Renal pelvis (tissue), 4 donors: ENCODE results near the gene HECTD4. TPM values are rescaled to one million over a fixed set of nuclear protein-coding genes. Genes with fewer than 3 reads are reported as not detected.
A peak's percentile ranks its signal among the peaks of the same experiment; 100 is the strongest.
"Not testable (repeated sequence)": the region's sequence is repeated elsewhere in the genome, so short reads cannot be mapped to it uniquely, and the experiment has no call there.

ENCODE experiments used
- DNase-seq: peaks from one replicate; pipeline ENCODE4 v3.0.0-alpha.2; 2013
- polyA plus RNA-seq, 3 donors: library from polyadenylated mRNA; unstranded; fragments of 120-200 nt; gene quantifications; one replicate each; pipeline ENCODE4 v1.2.1, GENCODE V29; 2013; ENCODE audit not compliant: insufficient read length in 3 of 3

HECTD4 gene
- polyA plus RNA-seq, 3 donors = 39.4 to 66.7 (median 63.8) TPM

GRCh38 chr12:112408621-112409020, 26.4 kb upstream of the HECTD4 start:
- no peak for DNase-seq

GRCh38 chr12:112407683-112408082, 25.5 kb upstream of the HECTD4 start:
- not testable (repeated sequence) for DNase-seq

- no peak for DNase-seq
Observed at GRCh38 chr12:112406519-112407488, 24.6 kb upstream of the HECTD4 start.

- DNase-seq = no peak
Observed at GRCh38 chr12:112401903-112402498, 19.8 kb upstream of the HECTD4 start.

GRCh38 chr12:112401054-112401453, 18.8 kb upstream of the HECTD4 start:
- no peak for DNase-seq

GRCh38 chr12:112393328-112393727, 11.1 kb upstream of the HECTD4 start:
- DNase-seq = no peak

- not testable (repeated sequence) for DNase-seq
Observed at GRCh38 chr12:112389922-112390654, 7.9 kb upstream of the HECTD4 start.

- no peak for DNase-seq
Observed at GRCh38 chr12:112389228-112389627, 7.0 kb upstream of the HECTD4 start.

- DNase-seq = no peak
Observed at GRCh38 chr12:112386726-112387125, 4.5 kb upstream of the HECTD4 start.

- DNase-seq = no peak
Observed at GRCh38 chr12:112382866-112383265, 635 bp upstream of the HECTD4 start.

- peak; percentile 23 for DNase-seq
Observed at GRCh38 chr12:112381406-112381882, 787 bp downstream of the HECTD4 start.

GRCh38 chr12:112380663-112381405, 1.4 kb downstream of the HECTD4 start:
- DNase-seq = no peak

GRCh38 chr12:112375105-112375504, 7.1 kb downstream of the HECTD4 start:
- no peak for DNase-seq

- DNase-seq = no peak
Observed at GRCh38 chr12:112374166-112374740, 8.0 kb downstream of the HECTD4 start.

- DNase-seq = no peak
Observed at GRCh38 chr12:112370868-112371510, 11.2 kb downstream of the HECTD4 start.

- no peak for DNase-seq
Observed at GRCh38 chr12:112370199-112370598, 12.0 kb downstream of the HECTD4 start.

- no peak for DNase-seq
Observed at GRCh38 chr12:112368856-112369255, 13.4 kb downstream of the HECTD4 start.

GRCh38 chr12:112367965-112368364, 14.3 kb downstream of the HECTD4 start:
- no peak for DNase-seq

- no peak for DNase-seq
Observed at GRCh38 chr12:112362310-112362709, 19.9 kb downstream of the HECTD4 start.

GRCh38 chr12:112361271-112361670, 21.0 kb downstream of the HECTD4 start:
- DNase-seq = no peak

- DNase-seq = no peak
Observed at GRCh38 chr12:112359290-112359689, 22.9 kb downstream of the HECTD4 start.
